Kidney capillary endothelial cell (primary cell): ENCODE data around the gene AOPEP.
"Not testable (repeated sequence)": the region's sequence is repeated elsewhere in the genome, so short reads cannot be mapped to it uniquely, and the experiment has no call there.

Experiments
- DNase-seq: peaks from one replicate; pipeline ENCODE4 v3.0.0-alpha.2; 2018; ENCODE audit warnings: low spot score

Gene AOPEP

GRCh38 chr9:94965631-94966030 is 239.1 kb downstream of the AOPEP start:
- not testable (repeated sequence) for DNase-seq

GRCh38 chr9:94966046-94966445 is 239.5 kb downstream of the AOPEP start:
- DNase-seq, result not testable (repeated sequence)

GRCh38 chr9:94967482-94967881 is 241.0 kb downstream of the AOPEP start:
- DNase-seq, result no peak

DNA sequence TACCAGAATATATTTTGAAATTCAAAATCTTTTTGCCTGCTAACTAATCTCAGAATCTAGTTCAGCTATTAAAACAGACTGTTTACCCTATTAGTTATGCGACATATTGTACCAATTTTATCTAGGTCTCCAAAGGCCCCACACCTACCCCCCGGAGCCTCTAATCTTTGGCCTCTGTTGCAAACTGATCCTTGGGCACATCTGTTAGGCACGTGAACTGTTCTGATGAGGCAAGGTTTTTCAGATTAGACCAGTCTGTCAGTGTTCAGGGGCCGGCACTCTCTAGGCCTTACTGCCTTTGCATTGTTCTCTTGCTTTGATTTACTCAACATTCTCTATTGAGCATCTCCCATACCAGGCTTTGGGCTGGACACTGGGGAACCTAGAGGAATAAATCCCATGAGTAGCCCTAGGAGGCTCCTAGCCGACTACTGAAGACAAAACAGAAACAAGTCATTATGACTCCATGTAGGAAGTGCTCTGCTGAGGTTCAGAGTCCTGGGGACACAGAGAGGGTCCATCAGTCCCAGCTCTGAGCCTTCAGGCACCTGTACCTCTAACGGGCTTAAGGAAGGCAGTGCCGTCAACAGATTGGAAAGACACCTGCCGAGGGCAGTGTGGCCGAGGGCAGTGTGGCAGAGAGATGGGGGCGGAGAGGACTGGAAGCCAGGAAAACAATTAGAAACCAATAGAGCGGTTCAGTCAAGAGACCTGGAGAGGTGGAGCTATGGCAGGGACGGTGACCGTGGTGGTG is 245.1 kb downstream of the AOPEP start:
- DNase-seq, result no peak

GRCh38 chr9:94973451-94973941 is 247.0 kb downstream of the AOPEP start:
- no peak for DNase-seq

DNA sequence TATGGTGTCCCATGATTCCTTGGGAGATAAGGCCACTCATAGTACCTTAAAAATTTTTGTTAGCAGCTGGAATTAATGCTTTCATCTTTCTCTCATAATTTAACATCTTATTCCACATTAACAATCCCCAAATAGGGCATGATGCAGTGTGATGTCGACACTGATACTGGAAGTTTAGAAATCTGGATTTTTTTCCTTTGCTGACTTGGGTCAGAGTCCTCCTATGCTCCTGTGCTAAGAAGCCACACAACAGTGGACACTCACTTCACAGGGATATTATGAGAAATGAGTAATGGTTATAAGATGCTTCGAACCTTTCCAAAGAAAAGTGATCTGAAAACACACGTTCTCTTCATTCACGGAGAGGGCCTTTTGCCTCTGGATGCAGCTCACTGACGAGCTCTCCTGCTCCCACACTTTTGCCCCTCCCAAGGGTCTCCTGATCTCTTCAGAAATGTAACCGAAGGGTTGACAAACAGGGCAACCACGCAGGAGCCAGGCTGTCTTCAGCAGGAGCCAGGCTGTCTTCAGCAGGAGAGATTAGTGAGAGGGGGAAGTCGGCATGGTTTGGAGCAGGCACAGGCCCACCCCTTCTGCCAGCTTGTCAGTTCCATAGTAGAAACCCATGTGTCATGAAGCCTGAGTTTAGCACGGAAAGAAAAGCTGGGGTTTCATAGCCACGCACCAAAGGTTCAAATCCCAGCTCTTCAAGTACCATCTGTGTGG is 247.8 kb downstream of the AOPEP start:
- no peak for DNase-seq

GRCh38 chr9:94975480-94975879 is 249.0 kb downstream of the AOPEP start:
- no peak for DNase-seq

- DNase-seq, result no peak
These were observed 249.6 kb downstream of the AOPEP start for GRCh38 chr9:94976077-94976476.

GRCh38 chr9:94977416-94977815 is 250.9 kb downstream of the AOPEP start:
- no peak for DNase-seq

DNA sequence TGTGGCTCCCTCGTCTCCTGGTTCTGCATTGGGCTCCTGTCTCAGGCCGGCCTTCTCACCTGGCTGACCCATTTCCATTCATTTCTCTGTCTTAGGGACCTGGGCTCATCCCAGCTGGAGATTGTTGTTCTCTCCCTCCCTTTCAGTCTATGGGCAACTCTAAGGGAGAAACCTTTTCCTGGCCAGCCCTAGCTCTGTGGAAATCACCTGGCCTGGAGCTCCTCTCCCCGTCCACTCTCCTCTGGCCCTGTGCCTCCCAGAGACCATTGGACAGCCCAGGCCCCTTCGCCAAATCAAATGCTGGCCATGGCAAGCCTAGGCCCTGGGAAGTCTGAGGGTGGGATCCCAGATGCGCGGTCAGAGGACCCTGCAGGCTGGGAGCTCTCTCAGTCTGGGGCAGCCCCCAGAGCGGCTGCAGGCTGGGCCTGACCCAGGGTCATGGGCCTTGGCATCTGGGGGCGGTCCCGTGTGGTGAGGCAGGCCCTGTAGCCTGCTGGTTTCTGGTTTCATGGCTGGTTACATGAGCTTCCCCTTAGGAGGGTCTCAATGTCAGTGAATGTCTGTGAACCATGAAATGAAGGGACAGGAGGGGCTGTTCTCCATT is 253.5 kb downstream of the AOPEP start:
- DNase-seq, result no peak

DNA sequence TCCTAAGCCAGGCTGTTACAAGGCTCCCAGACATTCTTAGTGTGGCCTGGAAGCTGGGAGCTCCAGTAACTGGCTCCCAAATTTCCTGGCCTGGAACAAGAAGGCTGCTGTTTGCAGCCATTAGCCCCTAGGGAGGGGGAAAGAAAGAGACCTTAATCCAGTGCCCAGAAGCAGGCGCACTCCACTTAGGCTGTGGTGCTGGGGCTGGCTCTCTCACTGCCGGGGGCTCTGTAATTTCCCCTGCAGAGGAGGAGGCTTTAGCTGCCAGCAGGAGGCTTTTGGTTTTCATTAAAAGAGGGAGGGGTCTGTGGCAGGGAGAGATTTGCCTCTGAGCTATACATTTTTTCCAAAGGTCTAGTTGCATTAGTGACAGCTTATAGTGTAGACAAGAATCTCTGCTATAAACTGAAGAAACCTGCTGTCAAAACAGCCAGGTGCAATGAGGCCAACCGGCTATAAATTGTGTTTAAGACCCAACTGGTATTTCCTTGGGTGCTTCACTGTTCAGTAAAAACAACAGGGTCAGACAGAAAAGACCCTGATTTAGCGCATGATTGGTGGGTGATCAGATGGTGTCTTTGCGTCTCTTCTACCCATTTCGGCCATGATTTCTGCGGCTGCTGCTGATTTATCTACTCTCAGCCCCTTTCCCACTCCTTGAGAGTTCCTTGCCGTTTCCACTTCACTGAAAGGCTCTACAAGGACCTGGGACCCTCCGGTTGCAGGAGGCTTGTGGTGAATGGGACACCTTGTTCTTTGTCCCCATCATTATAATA is 254.6 kb downstream of the AOPEP start:
- DNase-seq, result no peak

- DNase-seq, result no peak
These were observed 255.2 kb downstream of the AOPEP start for GRCh38 chr9:94981723-94982090.

GRCh38 chr9:94982211-94982610 is 255.7 kb downstream of the AOPEP start:
- no peak for DNase-seq

DNA sequence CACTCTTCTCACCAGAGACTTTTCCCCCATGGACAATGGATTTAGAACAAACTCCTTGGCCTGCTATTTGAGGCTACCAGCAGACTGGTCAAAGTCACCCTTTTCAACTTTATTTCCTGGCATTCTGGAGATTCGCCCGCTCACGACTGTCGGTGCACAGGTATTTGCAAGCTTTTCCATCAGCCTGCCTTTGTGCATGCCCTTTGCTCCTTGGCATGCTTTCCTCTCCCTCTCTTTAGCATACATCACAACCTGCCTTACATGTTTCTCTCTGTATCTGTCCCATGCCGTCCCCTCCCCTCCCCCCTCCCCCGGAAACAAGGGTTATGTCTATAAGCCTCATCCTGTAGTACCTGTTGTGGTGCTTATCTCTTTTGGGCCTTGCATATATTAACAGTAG is 257.1 kb downstream of the AOPEP start:
- DNase-seq, result no peak

DNA sequence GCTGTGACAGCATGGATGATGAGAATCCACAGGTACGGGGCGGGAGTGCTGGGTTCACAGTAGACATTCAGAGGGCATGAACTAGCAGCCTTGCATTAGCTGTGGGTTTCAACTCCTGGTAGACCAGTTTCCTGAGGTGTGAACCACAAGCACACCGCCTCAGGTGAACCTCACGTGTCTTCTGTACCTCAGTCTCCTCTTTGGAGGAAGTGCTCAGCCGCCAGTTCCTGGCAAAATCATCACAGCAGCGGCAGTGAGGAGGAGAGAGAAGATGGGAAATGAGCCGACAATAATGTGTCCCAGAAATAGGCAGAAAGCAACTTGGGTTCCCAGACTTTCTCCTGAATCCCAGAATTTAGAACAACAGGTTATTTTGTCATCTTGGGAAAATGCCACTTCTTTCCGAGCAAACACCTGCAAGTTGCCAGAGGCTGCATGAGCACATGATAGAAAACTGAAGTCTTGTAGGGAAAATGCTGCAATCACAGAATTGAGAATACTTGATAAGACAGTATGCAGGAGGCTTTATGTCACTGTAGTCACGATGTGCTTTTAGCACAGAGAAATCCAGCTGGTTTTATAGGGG is 258.5 kb downstream of the AOPEP start:
- DNase-seq, result no peak

GRCh38 chr9:94985649-94986048 is 259.1 kb downstream of the AOPEP start:
- DNase-seq, result no peak

DNA sequence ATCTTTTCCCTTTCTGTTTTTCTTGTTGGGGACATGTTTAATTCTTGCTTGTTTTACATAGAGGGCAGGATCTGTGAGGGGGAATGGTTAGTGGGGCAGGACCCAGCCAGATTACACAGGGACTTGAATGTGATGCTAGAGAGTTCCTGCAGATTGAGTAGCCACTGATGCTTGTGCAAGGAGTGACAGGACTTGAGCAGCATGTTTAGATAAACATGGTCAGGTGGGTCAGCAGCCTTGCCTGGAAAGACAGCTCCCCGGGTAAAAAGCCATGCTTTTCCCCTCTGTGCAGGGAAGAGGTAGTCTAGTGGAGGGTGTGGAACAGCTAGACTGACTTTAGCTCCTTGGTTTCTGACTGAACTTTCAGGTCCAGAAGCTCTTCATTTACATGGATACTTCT is 261.2 kb downstream of the AOPEP start:
- no peak for DNase-seq

GRCh38 chr9:94990897-94991561 is 264.5 kb downstream of the AOPEP start:
- no peak for DNase-seq

DNA sequence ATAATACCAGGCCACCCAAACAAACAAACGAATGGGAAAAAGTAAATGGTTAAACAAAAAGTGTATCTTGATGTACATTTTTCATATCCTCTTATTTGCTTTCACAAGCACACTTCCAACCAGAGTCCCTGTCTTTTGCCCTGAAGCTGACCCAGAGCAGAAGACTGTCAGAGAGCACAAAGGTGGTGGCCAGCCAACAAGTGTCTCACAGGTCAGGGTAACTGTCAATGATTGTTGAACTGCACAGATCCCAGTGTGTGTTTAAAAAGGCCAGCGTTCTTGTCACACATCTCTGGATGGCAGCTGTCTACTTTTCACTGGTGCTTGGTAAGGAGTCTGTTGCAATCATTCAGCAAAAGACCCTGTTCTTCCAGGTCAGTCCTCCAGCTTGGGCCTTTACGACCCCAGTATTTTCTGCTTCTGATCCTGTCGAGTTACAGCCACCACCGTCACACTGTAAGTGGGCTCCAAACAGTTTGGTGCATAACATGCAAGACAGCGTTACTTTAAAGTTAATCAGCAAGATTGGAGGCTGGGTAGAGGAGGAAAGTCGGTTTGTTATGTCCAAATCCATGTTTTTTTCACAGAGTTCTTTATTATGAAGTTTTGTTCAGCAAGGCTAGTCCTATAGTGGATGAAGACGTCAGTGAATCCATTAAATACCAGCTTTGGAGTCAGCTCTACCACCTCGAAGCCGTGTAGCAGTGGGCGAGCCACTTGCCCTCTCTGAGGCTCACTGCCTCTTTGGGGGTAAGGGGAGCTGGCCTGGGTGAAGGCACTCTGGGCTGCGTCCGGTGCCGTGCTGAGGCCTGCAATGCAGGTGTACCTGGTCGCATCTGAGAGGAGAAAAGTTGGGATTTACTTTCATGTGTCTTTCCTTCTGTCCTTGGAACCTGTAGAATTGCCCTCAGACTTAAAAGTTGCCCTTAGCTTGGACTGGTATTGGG is 265.7 kb downstream of the AOPEP start:
- no peak for DNase-seq

DNA sequence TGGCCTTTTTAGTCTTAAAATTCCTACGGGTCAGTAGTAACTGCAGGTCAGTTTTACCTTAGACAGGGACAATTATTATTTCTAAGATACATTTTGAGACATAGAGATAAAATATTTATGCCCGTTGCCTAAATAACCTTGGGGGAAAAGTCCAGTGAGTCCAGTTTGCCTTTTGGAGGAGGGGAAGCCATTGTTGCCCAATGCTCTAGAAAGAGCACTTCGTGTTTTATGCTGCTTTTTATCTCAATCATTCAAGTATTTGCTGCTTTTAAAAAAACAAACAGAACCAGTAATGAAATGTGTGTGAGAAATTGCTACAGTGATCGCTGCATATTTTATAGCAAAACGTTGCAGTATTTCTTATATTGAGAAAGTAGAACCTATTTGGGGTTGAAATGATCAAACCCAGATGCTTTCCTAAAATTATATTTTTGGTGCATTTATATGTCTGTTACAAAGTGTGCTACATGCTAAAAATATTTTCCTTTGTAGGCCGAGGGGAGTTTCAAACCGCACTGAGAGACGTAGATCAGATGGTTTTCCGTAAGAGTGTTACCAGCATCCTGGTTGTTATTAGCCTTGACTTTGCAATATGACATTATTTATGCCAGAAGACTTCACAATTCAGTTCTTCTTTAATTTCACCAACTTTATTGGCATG is 266.8 kb downstream of the AOPEP start:
- DNase-seq, result no peak
